GM12878 (cell line): ENCODE measurements around the gene ANKRD40CL. TPM values are rescaled to one million over a fixed set of nuclear protein-coding genes. Genes with fewer than 3 reads are reported as not detected.

Source experiments
- ATAC-seq: fragments of 200-7000 bp; cut with Tn5 transposase; 3 replicates; pipeline ENCODE4 v1.9.1; 2020; ENCODE audit warnings: mild to moderate bottlenecking, moderate library complexity
- BruUV-seq: library from RNA; stranded (reverse); fragments of 400-500 nt; replicated peaks from 2 replicates; lab custom pipeline; 2021; lab: Mats Ljungman, UMichigan
- CTCF ChIA-PET: fragments of 300-600 bp; sonication (Branson Sonifier 250); formaldehyde crosslinking; extraction: SDS; loops from one replicate; lab custom pipeline; 2021; ENCODE audit warnings: inconsistent platforms; lab: Yijun Ruan, JAX
- POLR2A ChIA-PET: fragments of 350-600 bp; formaldehyde crosslinking; extraction: SDS; loops from one replicate; lab custom pipeline; 2021; ENCODE audit warnings: inconsistent platforms; lab: Charles Lee
- RAD21 ChIA-PET: fragments of 300-600 bp; sonication (Branson Sonifier 250); formaldehyde crosslinking; loops from one replicate; lab custom pipeline; 2023; ENCODE audit warnings: antibody characterized with exemption; ENCODE audit not compliant: unreplicated experiment; lab: Charles Lee
- SMC1A ChIA-PET: fragments of 300-600 bp; sonication (Branson Sonifier 250); formaldehyde crosslinking; loops from one replicate; lab custom pipeline; 2023; ENCODE audit not compliant: unreplicated experiment, uncharacterized antibody; lab: Charles Lee
- DNase-seq: peaks from one replicate; pipeline ENCODE4 v3.0.0-alpha.2; 2011; ENCODE audit warnings: low read depth, low spot score
- FAIRE-seq: peaks from 3 replicates; lab custom pipeline; 2011; peaks lifted over from hg19 to GRCh38; lab: Jason Lieb, UNC
- H2AFZ ChIP-seq: 2 replicates; pipeline ENCODE4 v1.6.0; 2011; ENCODE audit warnings: low read depth, low read length, control low read depth; ENCODE audit not compliant: control insufficient read depth
- H3K27ac ChIP-seq: 2 replicates; pipeline ENCODE4 v1.5.1; 2011; ENCODE audit warnings: control low read depth; ENCODE audit not compliant: control insufficient read depth, insufficient read depth
- H3K27me3 ChIP-seq, 2 experiments: replicated peaks in 1 of 2; 2 replicates each; pipeline versions ENCODE4 v1.6.0 to v1.6.1; 2011; ENCODE audit warnings: low read length in 1 of 2; ENCODE audit not compliant: control insufficient read depth in 2 of 2, insufficient read depth in 2 of 2
- H3K36me3 ChIP-seq, 2 experiments: 2 replicates each; pipeline ENCODE4 v1.5.1; 2011; ENCODE audit warnings: low read length in 1 of 2; ENCODE audit not compliant: control insufficient read depth in 2 of 2, insufficient read depth in 2 of 2
- H3K4me1 ChIP-seq: 2 replicates; pipeline ENCODE4 v1.6.1; 2011; ENCODE audit warnings: mild to moderate bottlenecking, low read length, moderate library complexity, mixed read lengths; ENCODE audit not compliant: control insufficient read depth, insufficient read depth
- H3K4me2 ChIP-seq: 2 replicates; pipeline ENCODE4 v1.6.0; 2011; ENCODE audit warnings: control low read depth; ENCODE audit not compliant: control insufficient read depth, insufficient read depth
- H3K4me3 ChIP-seq: fragments of 200-600 bp; sonication (generic); 2 replicates; pipeline ENCODE4 v1.5.1; 2016
- H3K79me2 ChIP-seq: 2 replicates; pipeline ENCODE4 v1.6.0; 2011; ENCODE audit warnings: low read length; ENCODE audit not compliant: control insufficient read depth, insufficient read depth
- H3K9ac ChIP-seq: 2 replicates; pipeline ENCODE4 v1.8.0; 2011; ENCODE audit warnings: low read length, control low read depth, mixed read lengths; ENCODE audit not compliant: control insufficient read depth, insufficient read depth
- H3K9me3 ChIP-seq: replicated peaks from 3 replicates; pipeline ENCODE4 v1.5.1; 2011; ENCODE audit warnings: mild to moderate bottlenecking, low read length; ENCODE audit not compliant: control insufficient read depth, insufficient read depth
- H4K20me1 ChIP-seq: 2 replicates; pipeline ENCODE4 v1.6.0; 2011; ENCODE audit not compliant: control insufficient read depth, insufficient read depth
- BHLHE40 ChIP-seq, 2 experiments: fragments of 450-650 bp in 1 of 2; IDR thresholded peaks; 2 replicates each; pipeline ENCODE4 v1.6.1; 2011 to 2017; ENCODE audit warnings: low read depth in 2 of 2, borderline replicate concordance in 1 of 2, improper control_type of control experiment in 1 of 2, low read length in 1 of 2, mild to moderate bottlenecking in 1 of 2
- CHD2 ChIP-seq: IDR thresholded peaks from 2 replicates; pipeline ENCODE4 v1.6.1; 2011; ENCODE audit warnings: low read depth, low read length, improper control_type of control experiment, borderline replicate concordance
- GATAD2B ChIP-seq: fragments of 450-650 bp; conservative IDR thresholded peaks from 2 replicates; pipeline ENCODE4 v1.6.1; 2017; ENCODE audit warnings: low read depth, mild to moderate bottlenecking, moderate library complexity
- KAT2A ChIP-seq: conservative IDR thresholded peaks from 2 replicates; pipeline ENCODE4 v1.6.1; 2011; ENCODE audit warnings: low read depth, low read length; ENCODE audit not compliant: control insufficient read depth
- PKNOX1 ChIP-seq: fragments of 450-650 bp; IDR thresholded peaks from 2 replicates; pipeline ENCODE4 v1.6.1; 2016; ENCODE audit warnings: mild to moderate bottlenecking
- POLR2A ChIP-seq: IDR thresholded peaks from 2 replicates; pipeline ENCODE4 v1.6.1; 2011; ENCODE audit warnings: low read depth, mild to moderate bottlenecking, low read length
- PRDM15 ChIP-seq: fragments of 450-650 bp; formaldehyde crosslinking; IDR thresholded peaks from 2 replicates; pipeline ENCODE4 v1.4.0; 2020; ENCODE audit warnings: mild to moderate bottlenecking, moderate library complexity
- TCF3 ChIP-seq: IDR thresholded peaks from 2 replicates; pipeline ENCODE4 v1.6.1; 2012; ENCODE audit warnings: low read depth, mild to moderate bottlenecking, low read length, borderline replicate concordance; ENCODE audit not compliant: insufficient read depth
- WGBS: methylation state at CpG from one replicate; pipeline ENCODE4 v1.1.6; 2016; ENCODE audit warnings: low lambda C conversion rate; ENCODE audit not compliant: insufficient replicate concordance, insufficient coverage; ENCODE audit errors: missing lambda C conversion rate; 5-methylcytosine and 5-hydroxymethylcytosine counted together
- in situ Hi-C: fragments of 300-500 bp; cut with MboI; formaldehyde crosslinking; loops from 9 replicates; pipeline ENCODE4 v1.14.3; 2018; ENCODE audit warnings: mixed read lengths
- intact Hi-C: fragments of 100-400 bp; cut with micrococcal nuclease; formaldehyde crosslinking; loops from one replicate; pipeline ENCODE4 v1.14.2; 2022; ENCODE audit not compliant: unreplicated experiment
- polyA plus RNA-seq, 11 experiments: library from polyadenylated mRNA; depleted of rRNA in 4 of 11; unstranded in 6 of 11; stranded (reverse) in 5 of 11; fragments of >200 nt; fragmentation: Nextera tagmentation in 4 of 11; fragmentation: Illumina TruSeq in 1 of 11; extraction: Ambion mirVana in 4 of 11; extraction: Trizol in 1 of 11; gene quantifications; 1 replicate in 1 of 11; 2 replicates in 10 of 11; pipeline versions ENCODE4 v1.2.1 to v1.2.3, GENCODE V29; 2011 to 2016; ENCODE audit warnings: inconsistent platforms in 2 of 11, missing spikeins in 2 of 11, low read depth in 1 of 11
- total RNA-seq, 4 experiments: library from RNA; depleted of rRNA in 3 of 4; stranded (reverse); fragments of >200 nt in 3 of 4; fragmentation: Illumina TruSeq in 1 of 4; extraction: Trizol in 1 of 4; gene quantifications; 2 replicates each; pipeline versions ENCODE4 v1.2.1 to v1.2.3, GENCODE V29; 2013 to 2021

Gene ANKRD40CL
- total and polyA plus RNA-seq, 10 of the 15 experiments (the other 5 are each of a cell fraction or from before 2014, with no cell fraction given): not detected

- intact Hi-C loops (no loop called here), in situ Hi-C loops (no loop called here)
- CTCF ChIA-PET: interaction anchor here (1.0 kb wide), 1 partner anchor 24 kb away, joined by 3 read pairs; no protein-coding TSS in a partner anchor
- Histone ChIP-seq H3K9me3 (no peaks in the 10 kb centered on the region), H3K4me3 (no peak overlapping the region), H3K4me2 (no peak overlapping the region), H3K4me1 (no peaks in the 10 kb centered on the region; the same call in 1 of the 2 replicates), H3K9ac (no peak overlapping the region), H3K36me3 (peaks cover 0 to 7% of the 10 kb centered on the region in 2 experiments; a peak in 2 of 4 replicates), H3K79me2 (no peaks in the 10 kb centered on the region), H3K27ac (no peak overlapping the region), H3K27me3 (no peaks in the 10 kb centered on the region), H2AFZ (no peak overlapping the region), H4K20me1 (no peaks in the 10 kb centered on the region)
- BruUV-seq: no TSS peak
- ATAC-seq (no peak), FAIRE-seq (no peak), DNase-seq (no peak)
- RAD21 ChIA-PET: no interaction called here
- WGBS: 64% methylated on average over 5 of the region's 5 CpGs
- SMC1A ChIA-PET: no interaction called here
- TF ChIP-seq POLR2A (no peak), PRDM15 (CRISPR knock-in tag) (no peak), GATAD2B (no peak), TCF3 (no peak), PKNOX1 (no peak), CHD2 (no peak), KAT2A (no peak), BHLHE40 (IDR thresholded peaks at IDR 0.05; ENCODE audit: borderline replicate concordance in 1 of 2, low read depth in 2 of 2, low read length in 1 of 2) (no peak)
- POLR2A ChIA-PET: interaction anchor here (0.6 kb wide), 1 partner anchor 125 kb away, joined by 6 read pairs; no protein-coding TSS in a partner anchor
These were observed 8.8 kb downstream of the ANKRD40CL start for GRCh38 chr17:50758524-50758923.
